ENCODE results near the gene KITLG.

The KITLG gene

GRCh38 chr12:88579601-88580050 lies 645 bp downstream of the KITLG start:
- Histone ChIP-seq H3K4me3 (ENCODE audit: low read depth, low read length) (peak overlapping the region; percentile 71), H3K9me3 (ENCODE audit: insufficient read depth, low read depth, low read length) (no peaks in the 10 kb centered on the region), H2BK120ac (ENCODE audit: insufficient read depth, low read length, poor library complexity) (no peak overlapping the region), H3K4me2 (ENCODE audit: low read length) (peak overlapping the region; percentile 98), H3K14ac (ENCODE audit: low read length) (no peak overlapping the region), H3K79me1 (ENCODE audit: low read length) (peaks cover 2% of the 10 kb centered on the region), H3K27ac (ENCODE audit: low read depth, low read length) (no peak overlapping the region), H3K9ac (ENCODE audit: low read length) (no peak overlapping the region), H2BK5ac (ENCODE audit: low read depth, low read length, poor library complexity) (no peak overlapping the region), H3K18ac (ENCODE audit: low read length) (no peak overlapping the region), H2AK5ac (ENCODE audit: low read length) (no peak overlapping the region), H3K4me1 (ENCODE audit: control insufficient read depth in 1 of 2, insufficient read depth in 2 of 2, low read length in 2 of 2) (peaks cover 0 to 2% of the 10 kb centered on the region in 2 experiments), H3K23ac (ENCODE audit: low read length) (no peak overlapping the region), H3K27me3 (ENCODE audit: insufficient read depth, low read length) (no peaks in the 10 kb centered on the region), H4K91ac (ENCODE audit: low read depth, low read length) (no peak overlapping the region), H4K12ac (ENCODE audit: low read depth, low read length) (no peak overlapping the region), H3K36me3 (ENCODE audit: control insufficient read depth in 1 of 2, insufficient read depth in 2 of 2, low read length in 2 of 2) (no peaks in the 10 kb centered on the region), H4K8ac (ENCODE audit: low read depth, low read length) (no peak overlapping the region), H2AFZ (ENCODE audit: insufficient read depth, low read length, poor library complexity) (peak overlapping the region; percentile 23), H2BK12ac (ENCODE audit: low read length) (no peak overlapping the region), H3K4ac (ENCODE audit: low read depth, low read length) (no peak overlapping the region), H3K79me2 (ENCODE audit: control insufficient read depth, insufficient read depth, low read length, poor library complexity) (no peaks in the 10 kb centered on the region)
- DNase-seq: peak in 1 of 2 donors; percentile 23
- WGBS (ENCODE audit: extremely low coverage, insufficient coverage, insufficient read length): no CpG with 5 or more reads among the region's 30 CpGs

GRCh38 chr12:88579161-88579517 lies 1.1 kb downstream of the KITLG start:
- H2BK5ac ChIP-seq (ENCODE audit: low read depth, low read length, poor library complexity): no peak overlapping the region
- no peak overlapping the region for H3K4ac ChIP-seq (ENCODE audit: low read depth, low read length)
- no peak overlapping the region for H2AFZ ChIP-seq (ENCODE audit: insufficient read depth, low read length, poor library complexity)
- H2AK5ac ChIP-seq (ENCODE audit: low read length): no peak overlapping the region
- no peaks in the 10 kb centered on the region for H3K9me3 ChIP-seq (ENCODE audit: insufficient read depth, low read depth, low read length)
- no peaks in the 10 kb centered on the region for H3K36me3 ChIP-seq (ENCODE audit: control insufficient read depth in 1 of 2, insufficient read depth in 2 of 2, low read length in 2 of 2)
- H4K8ac ChIP-seq (ENCODE audit: low read depth, low read length): no peak overlapping the region
- no peaks in the 10 kb centered on the region for H3K27me3 ChIP-seq (ENCODE audit: insufficient read depth, low read length)
- no peak overlapping the region for H3K23ac ChIP-seq (ENCODE audit: low read length)
- peaks cover 0 to 2% of the 10 kb centered on the region in 2 experiments for H3K4me1 ChIP-seq (ENCODE audit: control insufficient read depth in 1 of 2, insufficient read depth in 2 of 2, low read length in 2 of 2)
- H2BK12ac ChIP-seq (ENCODE audit: low read length): no peak overlapping the region
- H2BK120ac ChIP-seq (ENCODE audit: insufficient read depth, low read length, poor library complexity): no peak overlapping the region
- H4K12ac ChIP-seq (ENCODE audit: low read depth, low read length): no peak overlapping the region
- no peaks in the 10 kb centered on the region for H3K79me2 ChIP-seq (ENCODE audit: control insufficient read depth, insufficient read depth, low read length, poor library complexity)
- peaks cover 2% of the 10 kb centered on the region for H3K79me1 ChIP-seq (ENCODE audit: low read length)
- H4K91ac ChIP-seq (ENCODE audit: low read depth, low read length): no peak overlapping the region
- H3K14ac ChIP-seq (ENCODE audit: low read length): no peak overlapping the region
- no peak overlapping the region for H3K4me3 ChIP-seq (ENCODE audit: low read depth, low read length)
- no peak overlapping the region for H3K9ac ChIP-seq (ENCODE audit: low read length)
- H3K4me2 ChIP-seq (ENCODE audit: low read length): peak overlapping the region; percentile 98
- no peak overlapping the region for H3K18ac ChIP-seq (ENCODE audit: low read length)
- peak in 1 of 2 donors; percentile 9 for DNase-seq
- no CpG with 5 or more reads among the region's 8 CpGs for WGBS (ENCODE audit: extremely low coverage, insufficient coverage, insufficient read length)
- no peak overlapping the region for H3K27ac ChIP-seq (ENCODE audit: low read depth, low read length)

GRCh38 chr12:88578276-88579160 lies 1.8 kb downstream of the KITLG start:
- Histone ChIP-seq H2BK12ac (ENCODE audit: low read length) (no peak overlapping the region), H3K4me1 (ENCODE audit: control insufficient read depth in 1 of 2, insufficient read depth in 2 of 2, low read length in 2 of 2) (peaks cover 0 to 2% of the 10 kb centered on the region in 2 experiments), H3K4ac (ENCODE audit: low read depth, low read length) (no peak overlapping the region), H2AFZ (ENCODE audit: insufficient read depth, low read length, poor library complexity) (no peak overlapping the region), H3K79me1 (ENCODE audit: low read length) (peaks cover 2% of the 10 kb centered on the region), H4K8ac (ENCODE audit: low read depth, low read length) (no peak overlapping the region), H2BK120ac (ENCODE audit: insufficient read depth, low read length, poor library complexity) (no peak overlapping the region), H3K27ac (ENCODE audit: low read depth, low read length) (no peak overlapping the region), H3K4me3 (ENCODE audit: low read depth, low read length) (no peak overlapping the region), H2AK5ac (ENCODE audit: low read length) (no peak overlapping the region), H2BK5ac (ENCODE audit: low read depth, low read length, poor library complexity) (no peak overlapping the region), H3K4me2 (ENCODE audit: low read length) (peak overlapping the region; percentile 98), H3K79me2 (ENCODE audit: control insufficient read depth, insufficient read depth, low read length, poor library complexity) (no peaks in the 10 kb centered on the region), H3K27me3 (ENCODE audit: insufficient read depth, low read length) (no peaks in the 10 kb centered on the region), H3K9ac (ENCODE audit: low read length) (no peak overlapping the region), H4K91ac (ENCODE audit: low read depth, low read length) (no peak overlapping the region), H3K14ac (ENCODE audit: low read length) (no peak overlapping the region), H3K36me3 (ENCODE audit: control insufficient read depth in 1 of 2, insufficient read depth in 2 of 2, low read length in 2 of 2) (no peaks in the 10 kb centered on the region), H3K18ac (ENCODE audit: low read length) (no peak overlapping the region), H3K23ac (ENCODE audit: low read length) (no peak overlapping the region), H3K9me3 (ENCODE audit: insufficient read depth, low read depth, low read length) (no peaks in the 10 kb centered on the region), H4K12ac (ENCODE audit: low read depth, low read length) (no peak overlapping the region)
- no CpG with 5 or more reads among the region's 12 CpGs for WGBS (ENCODE audit: extremely low coverage, insufficient coverage, insufficient read length)
- no peak for DNase-seq

- Histone ChIP-seq H3K4me2 (ENCODE audit: low read length) (no peak overlapping the region), H3K4me3 (ENCODE audit: low read depth, low read length) (no peak overlapping the region), H2BK120ac (ENCODE audit: insufficient read depth, low read length, poor library complexity) (no peak overlapping the region), H4K91ac (ENCODE audit: low read depth, low read length) (no peak overlapping the region), H2AK5ac (ENCODE audit: low read length) (no peak overlapping the region), H3K27ac (ENCODE audit: low read depth, low read length) (no peak overlapping the region), H3K14ac (ENCODE audit: low read length) (no peak overlapping the region), H3K18ac (ENCODE audit: low read length) (no peak overlapping the region), H4K8ac (ENCODE audit: low read depth, low read length) (no peak overlapping the region), H3K79me2 (ENCODE audit: control insufficient read depth, insufficient read depth, low read length, poor library complexity) (no peaks in the 10 kb centered on the region), H3K79me1 (ENCODE audit: low read length) (peaks cover 2% of the 10 kb centered on the region), H3K36me3 (ENCODE audit: control insufficient read depth in 1 of 2, insufficient read depth in 2 of 2, low read length in 2 of 2) (no peaks in the 10 kb centered on the region), H2BK5ac (ENCODE audit: low read depth, low read length, poor library complexity) (no peak overlapping the region), H4K12ac (ENCODE audit: low read depth, low read length) (no peak overlapping the region), H2BK12ac (ENCODE audit: low read length) (no peak overlapping the region), H3K9ac (ENCODE audit: low read length) (no peak overlapping the region), H3K4me1 (ENCODE audit: control insufficient read depth in 1 of 2, insufficient read depth in 2 of 2, low read length in 2 of 2) (peaks cover 0 to 2% of the 10 kb centered on the region in 2 experiments), H3K9me3 (ENCODE audit: insufficient read depth, low read depth, low read length) (no peaks in the 10 kb centered on the region), H3K27me3 (ENCODE audit: insufficient read depth, low read length) (no peaks in the 10 kb centered on the region), H2AFZ (ENCODE audit: insufficient read depth, low read length, poor library complexity) (no peak overlapping the region), H3K4ac (ENCODE audit: low read depth, low read length) (no peak overlapping the region), H3K23ac (ENCODE audit: low read length) (no peak overlapping the region)
- no CpG with 5 or more reads among the region's 1 CpG for WGBS (ENCODE audit: extremely low coverage, insufficient coverage, insufficient read length)
- DNase-seq: no peak
Measured at GRCh38 chr12:88577537-88577936, 2.7 kb downstream of the KITLG start.
